ENCODE results near the gene TRNP1. TPM values are rescaled to one million over a fixed set of nuclear protein-coding genes. Genes with fewer than 3 reads are reported as not detected.
A peak's percentile ranks its signal among the peaks of the same experiment; 100 is the strongest.

Gene TRNP1
- total RNA-seq, 1 donor from 2014 or later = 16.2 TPM

- DNase-seq = no peak
- no peak overlapping the region for H3K27ac ChIP-seq
- intact Hi-C loops (cut with DNase I) = no loop called here
- ATAC-seq = peak; percentile 18
- no peaks in the 10 kb centered on the region for H3K9me3 ChIP-seq
- peaks cover 25% of the 10 kb centered on the region for H3K36me3 ChIP-seq
- no peaks in the 10 kb centered on the region for H3K4me1 ChIP-seq
- TF ChIP-seq CTCF (IDR thresholded peaks at IDR 0.05) = no peak
- no peaks in the 10 kb centered on the region for H3K27me3 ChIP-seq
- H3K4me3 ChIP-seq = no peak overlapping the region
Measured at GRCh38 chr1:26949926-26950319, 43.6 kb upstream of the TRNP1 start.

GRCh38 chr1:26950602-26951001 lies 42.9 kb upstream of the TRNP1 start:
- Histone ChIP-seq H3K36me3 (peaks cover 18% of the 10 kb centered on the region), H3K27me3 (no peaks in the 10 kb centered on the region), H3K4me1 (no peaks in the 10 kb centered on the region), H3K9me3 (no peaks in the 10 kb centered on the region), H3K27ac (no peak overlapping the region), H3K4me3 (no peak overlapping the region)
- DNase-seq = no peak
- intact Hi-C loops (cut with DNase I) = no loop called here
- TF ChIP-seq CTCF (IDR thresholded peaks at IDR 0.05) = no peak
- ATAC-seq = no peak

GRCh38 chr1:26951216-26951615 lies 42.3 kb upstream of the TRNP1 start:
- intact Hi-C loops (cut with DNase I) = no loop called here
- Histone ChIP-seq H3K4me1 (no peaks in the 10 kb centered on the region), H3K27me3 (no peaks in the 10 kb centered on the region), H3K27ac (no peak overlapping the region), H3K9me3 (no peaks in the 10 kb centered on the region), H3K36me3 (peaks cover 12% of the 10 kb centered on the region), H3K4me3 (no peak overlapping the region)
- TF ChIP-seq CTCF (IDR thresholded peaks at IDR 0.05) = no peak
- ATAC-seq (peak; percentile 19), DNase-seq (no peak)

- ATAC-seq = no peak
- Histone ChIP-seq H3K9me3 (no peaks in the 10 kb centered on the region), H3K27ac (no peak overlapping the region), H3K36me3 (peaks cover 6% of the 10 kb centered on the region), H3K4me3 (no peak overlapping the region), H3K27me3 (no peaks in the 10 kb centered on the region), H3K4me1 (no peaks in the 10 kb centered on the region)
- intact Hi-C loops (cut with DNase I) = no loop called here
- TF ChIP-seq CTCF (IDR thresholded peaks at IDR 0.05) = no peak
- no peak for DNase-seq
Measured at GRCh38 chr1:26951821-26952497, 41.5 kb upstream of the TRNP1 start.

- H3K4me3 ChIP-seq = no peak overlapping the region
Measured at GRCh38 chr1:26953374-26953773, 40.1 kb upstream of the TRNP1 start.

More at GRCh38 chr1:26953374-26953773, 40.1 kb upstream of the TRNP1 start:
- H3K27ac ChIP-seq = no peak overlapping the region
- intact Hi-C loops (cut with DNase I) = no loop called here
- no peaks in the 10 kb centered on the region for H3K36me3 ChIP-seq
- ATAC-seq = no peak
- H3K9me3 ChIP-seq = no peaks in the 10 kb centered on the region
- no peak for TF ChIP-seq CTCF (IDR thresholded peaks at IDR 0.05)
- H3K4me1 ChIP-seq = no peaks in the 10 kb centered on the region
- peaks cover 9% of the 10 kb centered on the region for H3K27me3 ChIP-seq
- DNase-seq = no peak

Measured in upper lobe of right lung (tissue), 1 donor.